ENCODE data around the gene SMAP1.

The SMAP1 gene

DNA sequence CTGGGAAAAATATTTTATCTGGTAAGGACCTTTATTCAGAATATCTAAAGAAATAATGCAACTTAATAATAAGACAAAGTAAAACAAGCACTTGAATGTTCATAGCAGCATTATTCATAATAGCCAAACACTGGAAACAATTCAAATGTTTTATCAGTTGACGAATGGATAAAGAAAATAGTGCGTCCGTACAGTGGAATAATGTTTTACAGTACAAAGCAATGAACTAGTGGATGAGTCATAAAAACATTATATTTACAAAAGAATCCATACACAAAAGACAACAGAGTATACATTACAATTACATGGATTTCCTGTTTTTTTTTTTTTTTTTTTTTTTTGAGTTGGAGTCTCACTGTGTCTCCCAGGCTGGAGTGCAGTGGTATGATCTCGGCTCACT lies 12.7 kb downstream of the SMAP1 start:
- DNase-seq (ENCODE audit: low read depth in 2 of 2, low spot score in 1 of 2): no peak

DNA sequence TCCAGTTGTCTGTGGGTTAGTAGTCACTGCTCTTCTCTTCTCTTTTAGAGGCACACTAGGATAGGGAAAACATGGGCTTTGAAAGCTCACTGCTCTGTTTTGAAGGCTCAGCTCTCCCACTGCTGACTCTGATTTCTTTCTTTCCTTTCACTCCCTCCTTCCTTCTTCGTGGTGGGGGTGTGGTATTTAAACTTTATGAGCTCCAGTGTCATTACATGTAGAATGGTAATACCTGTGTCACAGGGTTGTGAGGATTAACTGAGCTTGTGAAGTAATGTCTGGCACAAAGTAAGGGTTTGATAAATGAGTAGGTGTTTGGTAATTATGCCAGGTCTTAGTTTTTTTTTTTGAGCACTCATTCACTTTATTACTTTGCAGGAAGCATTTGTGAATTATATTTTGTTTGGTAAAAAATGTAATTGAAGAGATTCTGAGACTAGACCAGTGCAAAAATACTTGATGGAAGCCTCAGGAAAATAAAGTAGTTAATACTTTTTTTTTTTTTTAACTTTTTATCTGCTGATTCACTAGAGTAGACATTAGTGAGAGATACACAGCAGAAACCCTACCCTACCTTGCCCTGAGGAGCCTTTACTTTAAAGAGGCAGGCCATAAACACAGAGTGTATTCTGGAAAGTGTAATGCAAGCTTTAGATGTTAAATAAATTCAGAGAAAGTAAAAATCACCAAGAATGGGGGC lies 17.3 kb downstream of the SMAP1 start:
- no peak for DNase-seq (ENCODE audit: low read depth in 2 of 2, low spot score in 1 of 2)

DNA sequence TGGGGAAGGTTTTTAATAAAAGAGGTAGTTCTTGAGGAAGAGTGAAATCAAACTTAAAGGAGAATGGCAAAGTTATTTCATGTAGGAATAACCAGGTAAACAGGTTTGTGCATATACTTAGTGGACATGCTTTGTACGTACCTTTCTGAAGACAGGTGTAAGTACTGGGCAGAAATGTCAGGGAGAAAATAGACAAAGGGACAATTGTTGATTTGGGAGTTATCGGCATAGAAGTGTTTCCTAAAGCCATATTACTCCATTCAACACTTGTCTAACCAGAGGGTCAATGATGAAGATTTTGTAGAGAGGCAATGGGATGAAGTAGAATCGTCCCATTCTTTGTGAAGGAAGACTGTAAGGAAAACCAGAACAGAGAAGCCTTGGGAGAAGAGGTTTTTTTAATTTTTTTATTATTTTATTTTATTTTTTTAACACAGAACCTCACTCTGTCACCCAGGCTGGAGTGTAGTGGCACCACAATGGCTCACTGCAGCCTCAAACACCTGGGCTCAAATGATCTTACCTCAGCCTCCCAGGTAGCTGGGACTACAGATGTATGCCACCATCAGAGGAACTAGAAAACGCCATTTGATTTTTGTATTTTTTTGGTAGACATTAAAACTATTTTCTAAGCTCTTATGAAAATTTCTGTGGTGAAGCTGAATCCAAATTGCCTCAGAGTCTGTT lies 18.0 kb downstream of the SMAP1 start:
- DNase-seq (ENCODE audit: low read depth in 2 of 2, low spot score in 1 of 2): no peak

DNA sequence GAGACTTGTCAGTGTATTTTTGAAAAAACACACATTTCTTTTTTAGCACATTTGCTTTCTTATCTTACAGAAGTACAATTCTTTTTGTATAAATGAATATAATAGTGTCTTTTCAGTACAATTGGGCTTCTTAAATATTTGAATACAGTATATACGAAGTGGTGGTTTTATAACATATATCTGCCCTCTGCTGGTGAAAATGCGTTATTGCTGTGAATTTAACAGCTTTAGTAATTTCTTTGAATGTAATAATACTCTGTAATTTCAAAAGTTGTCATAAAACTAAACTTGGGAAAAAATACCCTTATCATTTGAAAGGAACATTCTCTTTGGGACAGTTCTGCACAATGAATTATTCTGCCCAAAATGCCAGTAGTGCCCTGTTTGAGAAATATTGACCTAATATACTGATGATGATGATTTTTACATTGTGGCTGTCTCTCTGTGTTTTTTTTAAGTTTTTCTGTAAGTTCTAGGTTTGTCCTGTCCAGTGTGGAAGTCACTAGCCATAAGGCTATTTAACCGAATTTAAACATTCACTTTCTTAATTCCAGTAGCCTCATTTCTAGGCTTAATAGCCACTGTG lies 19.0 kb downstream of the SMAP1 start:
- DNase-seq (ENCODE audit: low read depth in 2 of 2, low spot score in 1 of 2): no peak

DNA sequence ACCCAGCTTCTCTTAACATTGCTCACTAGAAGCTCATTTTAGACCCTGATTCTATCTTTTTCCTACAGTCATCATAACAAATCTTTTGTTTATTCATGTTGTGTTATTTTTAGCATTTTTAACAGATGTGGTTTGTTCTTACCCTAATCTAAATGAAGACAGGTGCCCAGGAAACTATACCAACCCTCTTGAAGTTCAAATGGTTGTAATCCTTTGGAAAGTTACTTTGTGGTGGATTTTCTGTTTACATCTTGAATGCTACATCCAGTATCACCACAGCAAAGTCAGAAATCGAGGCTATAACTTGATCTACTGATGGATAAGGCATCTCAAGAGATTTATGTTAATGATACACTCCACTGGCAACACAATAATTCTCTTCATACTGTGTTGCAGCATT lies 26.2 kb downstream of the SMAP1 start:
- no peak for DNase-seq (ENCODE audit: low read depth in 2 of 2, low spot score in 1 of 2)

DNA sequence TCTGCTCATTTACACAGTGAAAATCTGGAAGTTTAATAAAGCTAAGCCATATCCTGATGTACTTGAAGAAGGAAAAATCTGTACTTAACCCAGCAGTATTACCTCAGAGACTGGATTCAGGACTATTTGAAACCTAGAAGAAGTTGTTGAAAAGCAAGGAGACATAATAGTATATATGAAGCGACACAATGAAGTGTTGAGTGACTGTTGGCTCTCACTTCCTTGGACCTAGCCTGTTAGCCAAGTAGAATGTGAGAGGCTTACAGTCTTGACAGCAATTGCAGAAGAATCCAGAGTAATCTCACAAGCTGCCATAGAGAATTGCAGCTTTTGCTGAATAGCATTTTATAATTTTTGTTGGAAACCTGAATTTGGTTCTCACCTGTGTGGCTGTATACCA lies 26.7 kb downstream of the SMAP1 start:
- DNase-seq (ENCODE audit: low read depth in 2 of 2, low spot score in 1 of 2): no peak

DNA sequence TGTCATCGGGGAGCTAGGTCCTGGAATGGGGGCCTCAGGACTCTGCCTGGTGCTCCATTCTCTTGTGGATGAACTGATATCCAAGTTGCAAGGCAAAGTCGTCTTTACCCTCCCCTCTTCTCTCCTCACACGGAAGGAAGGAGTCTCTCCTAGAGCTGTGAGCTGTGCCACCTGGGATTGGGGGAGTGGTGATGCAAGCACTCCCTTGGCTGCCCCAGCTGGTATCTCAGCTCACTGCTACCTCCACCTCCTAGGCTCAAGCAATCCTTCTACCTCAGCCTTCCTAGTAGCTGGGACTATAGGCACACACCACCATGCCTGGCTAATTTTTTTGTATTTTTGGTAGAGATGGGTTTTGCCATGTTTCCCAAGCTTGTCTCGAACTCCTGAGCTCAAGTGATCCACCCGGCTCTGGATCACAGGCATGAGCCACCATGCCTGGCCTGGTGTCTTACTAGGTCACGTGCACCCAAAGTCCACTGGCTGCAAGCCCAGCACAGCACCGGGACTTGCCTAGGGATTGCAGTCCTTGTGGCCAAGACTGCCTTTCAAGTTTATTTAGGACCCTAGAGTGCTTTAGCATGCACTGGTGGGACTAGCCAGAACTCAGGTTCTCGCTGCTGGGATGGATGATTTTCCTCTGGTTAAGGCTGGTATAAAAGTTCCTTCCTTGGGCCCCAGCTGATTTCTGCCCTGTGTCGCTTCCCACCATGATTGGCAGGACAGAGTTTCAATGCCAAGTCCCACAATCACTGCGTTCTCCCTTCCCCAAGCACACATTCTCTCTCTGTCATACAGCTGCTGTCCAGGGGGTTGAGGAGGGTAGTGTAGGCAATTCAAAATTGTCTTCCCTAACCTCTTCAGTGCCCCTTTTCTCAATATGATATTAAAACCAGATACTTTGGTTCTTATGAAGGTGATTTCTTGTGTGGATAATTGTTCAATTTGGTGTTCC lies 33.5 kb downstream of the SMAP1 start:
- no peak for DNase-seq (ENCODE audit: low read depth in 2 of 2, low spot score in 1 of 2)

DNA sequence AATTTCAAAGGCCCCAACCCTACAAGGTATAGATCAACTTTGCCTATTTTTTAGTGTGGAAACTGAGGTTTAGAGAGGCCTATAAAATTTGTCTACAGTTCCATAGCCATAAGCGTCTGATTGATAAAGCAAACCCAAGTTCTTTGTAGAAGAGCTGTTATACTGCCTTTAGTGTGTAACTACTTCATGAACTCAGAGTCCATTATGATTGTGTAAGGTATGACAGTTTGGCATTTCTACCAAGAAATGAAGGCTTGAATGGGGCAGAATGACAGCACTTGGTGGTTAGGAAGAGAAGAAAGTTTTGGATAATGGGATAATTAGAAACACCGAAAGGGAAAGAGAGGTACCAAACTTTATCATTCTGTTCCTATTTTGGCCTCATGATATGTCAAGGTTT lies 38.1 kb downstream of the SMAP1 start:
- no peak for DNase-seq (ENCODE audit: low read depth in 2 of 2, low spot score in 1 of 2)

DNA sequence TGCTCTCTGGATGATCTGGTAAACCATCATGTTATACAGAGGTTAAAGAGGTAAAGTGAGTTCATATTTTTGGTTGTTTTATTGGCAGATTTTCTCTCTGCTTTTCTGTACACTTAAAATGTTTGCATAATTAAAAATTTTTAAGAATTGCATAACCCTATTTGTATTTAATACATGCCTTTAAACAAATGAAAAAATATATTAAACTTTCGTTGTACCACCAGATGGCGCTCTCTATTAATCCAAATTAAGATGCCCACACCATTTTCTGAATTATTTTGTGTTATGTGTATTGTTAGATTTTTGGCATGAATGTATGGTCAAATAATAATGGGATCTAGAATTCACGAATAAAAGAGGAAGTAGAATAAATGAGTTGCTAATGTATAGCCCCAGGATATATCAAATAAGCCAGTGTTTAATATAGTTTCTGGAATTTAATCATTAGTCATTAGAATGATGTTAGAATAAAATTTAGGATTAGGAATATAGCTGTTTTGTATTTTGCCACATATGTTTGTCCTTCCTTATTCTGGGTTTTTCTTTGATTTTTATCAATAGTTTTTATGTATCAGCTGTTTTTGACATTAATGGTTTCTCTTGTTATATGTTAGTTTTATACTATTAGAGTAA lies 38.9 kb downstream of the SMAP1 start:
- no peak for DNase-seq (ENCODE audit: low read depth in 2 of 2, low spot score in 1 of 2)

DNA sequence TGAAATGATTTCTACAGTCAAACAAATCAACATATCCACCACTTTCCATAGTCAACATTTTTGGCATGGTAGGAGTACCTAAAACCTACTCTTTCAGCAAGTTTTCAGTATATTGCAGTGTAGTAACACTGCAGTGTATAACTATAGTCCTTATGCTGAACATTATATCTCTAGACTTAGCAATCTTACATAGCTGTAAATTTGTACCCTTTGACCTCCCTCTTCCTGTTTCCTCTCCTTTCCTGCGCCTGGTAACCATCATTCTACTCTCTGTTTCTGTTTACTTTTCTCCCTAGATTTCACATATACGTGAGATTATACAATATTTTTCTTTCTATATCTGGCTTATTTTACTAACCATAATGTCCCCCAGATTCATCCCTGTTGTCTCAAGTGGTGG lies 40.2 kb downstream of the SMAP1 start:
- DNase-seq (ENCODE audit: low read depth in 2 of 2, low spot score in 1 of 2): no peak

DNA sequence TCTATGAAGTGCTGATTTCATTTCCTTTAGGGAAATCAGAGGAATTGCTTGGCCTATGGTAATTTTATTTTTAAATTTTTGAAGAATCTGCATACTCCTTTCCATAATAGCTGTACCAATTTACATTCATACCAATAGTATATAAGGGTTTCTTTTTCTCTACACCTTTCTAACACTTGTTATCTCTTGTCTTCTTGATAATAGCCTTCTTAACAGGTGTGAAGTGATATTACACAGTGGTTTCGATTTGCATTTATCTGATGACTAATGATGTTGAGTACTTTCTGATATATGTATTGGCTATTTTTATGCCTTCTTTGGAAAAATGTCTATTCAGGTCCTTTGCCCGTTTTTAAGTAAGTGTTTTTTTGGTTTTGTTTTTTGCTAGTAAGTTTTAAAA lies 40.8 kb downstream of the SMAP1 start:
- no peak for DNase-seq (ENCODE audit: low read depth in 2 of 2, low spot score in 1 of 2)

DNA sequence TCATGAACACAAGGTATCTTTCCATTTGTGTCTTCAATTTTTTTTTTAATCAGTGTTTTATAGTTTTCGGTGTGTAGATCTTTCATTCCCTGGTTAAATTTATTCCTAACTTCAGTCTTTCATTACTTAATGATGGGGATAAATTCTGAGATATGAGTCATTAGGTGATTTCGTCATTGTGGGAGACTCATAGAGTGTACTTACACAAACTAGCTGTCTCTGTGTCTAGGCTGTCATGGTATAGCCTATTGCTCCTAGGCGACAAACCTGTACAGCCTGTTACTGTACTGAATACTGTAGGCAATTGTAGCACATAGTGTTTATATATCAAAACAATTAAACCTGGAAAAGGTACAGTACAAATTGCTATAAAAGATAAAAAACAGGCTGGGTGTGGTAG lies 42.1 kb downstream of the SMAP1 start:
- no peak for DNase-seq (ENCODE audit: low read depth in 2 of 2, low spot score in 1 of 2)

DNA sequence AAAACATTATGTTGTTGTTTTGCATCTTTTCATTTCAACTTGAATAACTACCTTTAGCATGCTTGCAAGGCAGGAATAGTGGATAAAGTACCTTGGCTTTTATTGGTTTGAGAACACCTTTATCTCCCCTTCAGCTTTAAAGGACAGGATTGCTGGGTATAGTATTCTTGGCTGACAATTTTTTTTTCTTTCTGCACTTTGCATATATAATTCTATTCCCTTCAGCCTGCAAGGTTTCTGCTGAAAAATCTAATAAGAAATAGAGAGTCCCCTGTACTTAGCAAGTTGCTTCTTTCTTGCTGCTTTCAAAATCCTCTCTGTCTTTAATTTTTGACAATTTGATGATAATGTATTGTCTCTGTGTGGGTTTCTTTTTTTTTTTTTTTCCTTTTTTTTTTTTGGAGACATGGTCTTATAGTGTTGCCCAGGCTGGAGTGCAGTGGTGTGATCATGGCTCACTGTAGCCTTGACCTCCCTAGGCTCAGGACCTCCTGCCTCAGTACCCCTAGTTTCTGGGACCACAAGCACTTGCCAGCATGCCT lies 47.1 kb downstream of the SMAP1 start:
- no peak for DNase-seq (ENCODE audit: low read depth in 2 of 2, low spot score in 1 of 2)

DNA sequence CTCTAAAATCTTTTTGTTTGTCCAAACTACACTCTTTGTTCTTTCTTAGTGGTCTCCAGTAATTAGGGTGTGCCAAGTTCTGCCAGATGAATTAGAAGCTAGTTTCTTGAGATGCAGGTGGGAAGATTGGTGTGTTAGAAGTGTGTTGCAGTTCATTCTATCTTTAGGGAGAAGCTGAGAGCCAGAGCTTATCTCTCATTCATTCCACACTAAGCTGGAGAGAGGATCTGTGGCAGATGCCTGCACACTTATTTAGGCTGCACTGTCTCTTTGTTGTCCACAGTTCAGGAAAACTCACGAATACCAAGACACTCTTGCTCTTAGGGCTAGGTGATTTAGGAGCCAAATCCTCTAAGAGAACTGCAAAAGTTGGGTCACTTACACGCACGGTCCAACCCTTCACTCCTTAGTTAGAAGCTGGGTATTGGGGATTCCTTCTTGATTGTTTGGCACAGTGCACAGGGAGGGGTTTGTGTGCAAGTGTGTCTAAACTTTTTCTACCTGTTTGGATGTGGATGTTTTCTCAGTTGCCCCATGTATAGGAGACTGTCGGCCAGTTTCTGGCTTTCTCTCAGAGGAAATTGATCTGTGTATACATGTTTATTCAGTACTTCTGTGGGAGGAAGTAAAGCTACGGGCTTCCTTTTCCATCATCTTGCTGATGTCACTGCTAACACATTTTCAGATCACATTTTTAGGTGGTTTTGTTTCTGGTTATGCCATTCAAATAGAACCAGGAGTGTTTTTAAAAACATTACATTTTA lies 49.5 kb downstream of the SMAP1 start:
- no peak for DNase-seq (ENCODE audit: low read depth in 2 of 2, low spot score in 1 of 2)

DNA sequence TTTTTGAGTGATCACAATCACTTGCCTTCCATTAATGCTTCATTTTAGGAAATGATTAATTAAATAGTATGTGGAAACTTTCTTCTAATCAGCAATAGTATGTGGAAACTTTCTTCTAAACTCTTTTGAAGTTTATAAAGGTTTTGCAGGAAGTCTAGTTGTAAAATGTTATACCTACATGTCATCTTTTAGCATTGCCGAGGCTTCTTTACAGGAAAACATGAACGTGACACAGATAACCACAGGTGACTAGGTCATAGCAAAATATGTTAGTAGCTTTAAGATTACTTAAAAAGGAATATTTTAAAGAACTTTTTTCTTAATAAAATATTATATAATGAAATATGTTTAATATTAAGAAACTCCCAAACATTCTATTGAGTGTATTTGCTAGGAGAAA lies 56.8 kb downstream of the SMAP1 start:
- no peak for DNase-seq (ENCODE audit: low read depth in 2 of 2, low spot score in 1 of 2)

DNA sequence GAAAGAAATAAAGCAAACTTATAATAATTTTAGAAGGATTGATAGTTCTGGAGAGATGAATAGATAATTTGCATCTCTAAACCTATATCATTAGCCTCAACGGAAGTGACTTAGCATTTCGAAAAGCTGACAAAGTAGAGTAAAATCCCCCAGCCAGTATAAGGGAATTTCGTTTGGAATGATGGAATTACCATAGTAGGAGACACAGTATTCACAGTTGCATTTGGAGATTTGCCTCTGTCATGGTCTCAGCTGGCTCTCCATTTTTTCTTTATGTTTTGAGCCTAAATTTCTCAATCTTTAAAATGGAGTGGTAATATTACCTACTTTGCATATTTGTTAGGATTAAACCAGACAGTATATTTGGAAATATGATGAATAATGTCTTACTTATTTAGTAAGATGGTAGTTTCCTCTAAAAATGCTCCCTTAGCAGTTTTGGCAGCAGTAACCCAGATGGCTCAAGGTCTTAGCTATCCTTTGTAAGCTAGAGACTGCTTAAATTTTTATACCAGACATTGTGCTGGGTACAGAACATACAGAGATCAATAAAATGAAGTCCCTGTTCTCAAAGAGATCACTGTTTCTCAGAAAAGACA lies 58.2 kb downstream of the SMAP1 start:
- no peak for DNase-seq (ENCODE audit: low read depth in 2 of 2, low spot score in 1 of 2)

DNA sequence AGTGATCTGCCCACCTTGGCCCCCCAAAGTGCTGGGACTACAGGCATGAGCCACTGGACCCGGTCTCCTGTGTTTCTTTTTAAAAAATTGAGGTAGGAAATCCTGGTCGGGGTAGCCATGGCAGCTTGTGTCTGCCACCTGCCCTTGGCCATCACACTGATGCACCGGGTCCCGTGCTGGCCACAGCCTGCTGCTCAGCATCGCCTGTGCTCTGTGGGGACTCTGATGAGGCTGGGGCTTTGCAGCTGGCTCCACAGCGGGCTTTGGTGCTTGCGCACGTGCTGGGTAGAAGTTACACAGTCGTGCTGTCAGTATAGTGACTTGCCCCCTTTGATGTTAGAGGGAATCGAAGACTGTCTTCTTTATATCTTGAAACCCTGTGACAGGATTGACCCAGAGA lies 66.7 kb downstream of the SMAP1 start:
- no peak for DNase-seq (ENCODE audit: low read depth in 2 of 2, low spot score in 1 of 2)

DNA sequence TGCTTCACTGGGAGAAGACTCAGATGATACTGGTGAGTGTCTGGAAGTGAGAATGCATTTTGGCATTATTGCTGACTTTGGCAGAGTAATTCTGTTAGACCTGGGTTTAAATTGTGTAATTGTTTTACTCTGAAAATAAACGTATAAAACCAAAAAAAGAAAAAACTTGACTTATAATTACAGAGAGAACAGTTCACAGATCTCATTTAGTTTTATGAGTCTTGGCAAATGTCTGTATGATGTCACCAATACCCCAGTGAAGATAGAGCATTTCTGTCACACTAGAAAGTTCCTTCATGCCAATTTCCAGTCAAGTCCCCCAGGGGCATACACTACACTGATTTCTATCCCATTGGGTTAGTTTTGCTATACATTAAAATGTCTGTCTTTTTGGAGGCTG lies 67.3 kb downstream of the SMAP1 start:
- no peak for DNase-seq (ENCODE audit: low read depth in 2 of 2, low spot score in 1 of 2)

DNA sequence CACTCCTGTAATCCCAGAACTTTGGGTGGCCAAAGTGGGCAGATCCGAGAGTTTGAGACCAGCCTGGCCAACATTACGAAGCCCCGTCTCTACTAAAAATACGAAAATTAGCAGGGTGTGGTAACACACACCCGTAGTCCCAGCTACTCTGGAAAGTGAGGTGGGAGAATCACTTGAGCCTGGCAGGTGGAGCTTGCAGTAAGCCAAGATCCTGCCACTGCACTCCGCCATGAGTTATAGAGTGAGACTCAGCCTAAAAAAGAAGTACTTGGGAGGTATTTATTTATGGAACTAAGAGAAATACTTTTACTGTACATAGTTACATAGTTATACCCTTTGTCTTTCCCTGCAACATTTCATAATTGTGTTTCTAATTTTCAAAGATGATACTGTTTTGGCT lies 67.8 kb downstream of the SMAP1 start:
- DNase-seq (ENCODE audit: low read depth in 2 of 2, low spot score in 1 of 2): no peak

DNA sequence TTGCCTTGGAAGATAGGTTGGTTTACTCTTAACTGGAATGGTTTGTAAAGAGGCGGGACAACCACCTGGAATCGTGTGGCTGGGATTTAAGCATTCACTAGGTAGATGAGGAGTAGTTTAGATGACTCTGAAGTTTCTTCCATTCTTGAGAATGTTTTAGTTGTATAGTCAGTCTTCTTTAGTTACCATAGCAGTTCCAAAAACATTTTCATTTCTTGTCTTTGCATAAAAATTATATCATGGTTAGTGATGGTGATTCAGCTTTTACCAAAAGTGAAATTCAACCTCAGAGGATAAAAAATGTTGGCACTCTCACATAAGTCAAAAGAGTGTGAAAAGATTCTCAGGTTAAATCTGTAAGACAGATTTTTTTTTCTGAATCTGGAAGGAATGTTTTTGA lies 70.3 kb downstream of the SMAP1 start:
- DNase-seq (ENCODE audit: low read depth in 2 of 2, low spot score in 1 of 2): no peak
